IPS-11a (cell line): ENCODE data around the gene SPOP.

Source experiments
- H3K4me3 ChIP-seq: one replicate; pipeline ENCODE4 v1.5.1; 2013; ENCODE audit warnings: low read depth, low read length, control low read depth

The SPOP gene

GRCh38 chr17:49618028-49618611 is 59.8 kb downstream of the SPOP start:
- no peak overlapping the region for H3K4me3 ChIP-seq

- H3K4me3 ChIP-seq: no peak overlapping the region
Measured at GRCh38 chr17:49616601-49617131, 61.2 kb downstream of the SPOP start.

- no peak overlapping the region for H3K4me3 ChIP-seq
Measured at GRCh38 chr17:49616086-49616485, 61.8 kb downstream of the SPOP start.

- H3K4me3 ChIP-seq: no peak overlapping the region
Measured at GRCh38 chr17:49613182-49613800, 64.6 kb downstream of the SPOP start.

- H3K4me3 ChIP-seq: no peak overlapping the region
Measured at GRCh38 chr17:49612726-49613125, 65.2 kb downstream of the SPOP start.

- H3K4me3 ChIP-seq: no peak overlapping the region
Measured at GRCh38 chr17:49610883-49611584, 66.9 kb downstream of the SPOP start.

- H3K4me3 ChIP-seq: no peak overlapping the region
Measured at GRCh38 chr17:49604314-49604869, 73.5 kb downstream of the SPOP start.

- H3K4me3 ChIP-seq: no peak overlapping the region
Measured at GRCh38 chr17:49603720-49604119, 74.2 kb downstream of the SPOP start.

GRCh38 chr17:49603238-49603637 is 74.7 kb downstream of the SPOP start:
- H3K4me3 ChIP-seq: no peak overlapping the region

GRCh38 chr17:49602783-49603182 is 75.1 kb downstream of the SPOP start:
- H3K4me3 ChIP-seq: no peak overlapping the region

GRCh38 chr17:49600949-49601348 is 76.9 kb downstream of the SPOP start:
- H3K4me3 ChIP-seq: no peak overlapping the region

GRCh38 chr17:49598918-49599317 is 79.0 kb downstream of the SPOP start:
- H3K4me3 ChIP-seq: no peak overlapping the region

- no peak overlapping the region for H3K4me3 ChIP-seq
Measured at GRCh38 chr17:49597928-49598655, 79.8 kb downstream of the SPOP start.

GRCh38 chr17:49597436-49597835 is 80.5 kb downstream of the SPOP start:
- no peak overlapping the region for H3K4me3 ChIP-seq

- H3K4me3 ChIP-seq: no peak overlapping the region
Measured at GRCh38 chr17:49596613-49597244, 81.2 kb downstream of the SPOP start.

- H3K4me3 ChIP-seq: no peak overlapping the region
Measured at GRCh38 chr17:49595980-49596379, 81.9 kb downstream of the SPOP start.

- H3K4me3 ChIP-seq: no peak overlapping the region
Measured at GRCh38 chr17:49595328-49595727, 82.6 kb downstream of the SPOP start.

GRCh38 chr17:49592263-49592662 is 85.6 kb downstream of the SPOP start:
- no peak overlapping the region for H3K4me3 ChIP-seq

- H3K4me3 ChIP-seq: no peak overlapping the region
Measured at GRCh38 chr17:49590874-49591273, 87.0 kb downstream of the SPOP start.

GRCh38 chr17:49589577-49589927 is 88.3 kb downstream of the SPOP start:
- H3K4me3 ChIP-seq: no peak overlapping the region
